DND-41 (cell line): ENCODE data around the gene POGLUT3.

ENCODE experiments used
- ATAC-seq: fragments of 200-7000 bp; cut with Tn5 transposase; 3 replicates; pipeline ENCODE4 v1.9.1; 2021; ENCODE audit warnings: low read depth; ENCODE audit not compliant: insufficient read depth
- DNase-seq: peaks from one replicate; pipeline ENCODE4 v3.0.0-alpha.2; 2020
- H2AFZ ChIP-seq: 2 replicates; pipeline ENCODE4 v1.6.0; 2012; ENCODE audit warnings: low read depth, low read length
- H3K27ac ChIP-seq: 2 replicates; pipeline ENCODE4 v1.5.1; 2012; ENCODE audit warnings: low read length, inconsistent platforms
- H3K27me3 ChIP-seq: fragments of 200-600 bp; sonication (generic); 2 replicates; pipeline ENCODE4 v1.6.0; 2012; ENCODE audit warnings: low read length, mild to moderate bottlenecking, inconsistent platforms; ENCODE audit not compliant: insufficient read depth, poor library complexity
- H3K36me3 ChIP-seq: 2 replicates; pipeline ENCODE4 v1.5.1; 2012; ENCODE audit warnings: low read length, inconsistent platforms; ENCODE audit not compliant: insufficient read depth
- H3K4me1 ChIP-seq: 2 replicates; pipeline ENCODE4 v1.5.1; 2012; ENCODE audit warnings: mild to moderate bottlenecking, low read length; ENCODE audit not compliant: insufficient read depth
- H3K4me2 ChIP-seq: 2 replicates; pipeline ENCODE4 v1.6.0; 2012; ENCODE audit warnings: mild to moderate bottlenecking, moderate library complexity, low read length, inconsistent platforms; ENCODE audit not compliant: insufficient read depth
- H3K4me3 ChIP-seq, 2 experiments: fragments of 200-600 bp in 1 of 2; shearing (Covaris generic) in 1 of 2; 2 replicates each; pipeline ENCODE4 v1.5.1; 2012 to 2016; ENCODE audit warnings: inconsistent platforms in 2 of 2, low read length in 2 of 2, mild to moderate bottlenecking in 2 of 2, low read depth in 1 of 2, moderate library complexity in 1 of 2
- H3K79me2 ChIP-seq: 2 replicates; pipeline ENCODE4 v1.6.0; 2012; ENCODE audit warnings: low read length, inconsistent platforms; ENCODE audit not compliant: insufficient read depth
- H3K9ac ChIP-seq: 2 replicates; pipeline ENCODE4 v1.6.0; 2012; ENCODE audit warnings: low read depth, mild to moderate bottlenecking, inconsistent platforms, low read length, moderate library complexity
- H3K9me3 ChIP-seq: 2 replicates; pipeline ENCODE4 v1.5.1; 2012; ENCODE audit warnings: low read length, moderate library complexity, mild to moderate bottlenecking, inconsistent platforms; ENCODE audit not compliant: insufficient read depth, severe bottlenecking
- H4K20me1 ChIP-seq: 2 replicates; pipeline ENCODE4 v1.6.0; 2012; ENCODE audit warnings: low read length; ENCODE audit not compliant: insufficient read depth
- CTCF ChIP-seq: IDR thresholded peaks from 2 replicates; pipeline ENCODE4 v1.5.1; 2012; ENCODE audit warnings: borderline replicate concordance, low read length, moderate library complexity, mild to moderate bottlenecking; ENCODE audit not compliant: poor library complexity, severe bottlenecking; ENCODE audit errors: extremely low read depth
- EZH2 ChIP-seq: IDR thresholded peaks from 3 replicates; pipeline ENCODE4 v1.6.1; 2012; ENCODE audit warnings: borderline replicate concordance, low read depth, mild to moderate bottlenecking, moderate library complexity, low read length, inconsistent platforms; ENCODE audit not compliant: severe bottlenecking

Gene POGLUT3

GRCh38 chr11:108535384-108535955 lies 37.3 kb upstream of the POGLUT3 start:
- Histone ChIP-seq H3K4me2 (no peak overlapping the region), H2AFZ (no peak overlapping the region), H4K20me1 (no peaks in the 10 kb centered on the region), H3K36me3 (no peaks in the 10 kb centered on the region), H3K9me3 (no peaks in the 10 kb centered on the region), H3K27ac (no peak overlapping the region), H3K4me3 (no peak overlapping the region), H3K79me2 (no peaks in the 10 kb centered on the region), H3K4me1 (no peaks in the 10 kb centered on the region), H3K9ac (no peak overlapping the region), H3K27me3 (peaks cover 6% of the 10 kb centered on the region)
- no peak for ATAC-seq
- no peak for DNase-seq
- TF ChIP-seq EZH2: no peak
- TF ChIP-seq CTCF: no peak

- Histone ChIP-seq H3K4me2 (no peak overlapping the region), H3K79me2 (no peaks in the 10 kb centered on the region), H3K4me1 (no peaks in the 10 kb centered on the region), H2AFZ (no peak overlapping the region), H3K27ac (no peak overlapping the region), H3K9me3 (no peaks in the 10 kb centered on the region), H4K20me1 (no peaks in the 10 kb centered on the region), H3K36me3 (no peaks in the 10 kb centered on the region), H3K9ac (no peak overlapping the region), H3K4me3 (no peak overlapping the region), H3K27me3 (peaks cover 6% of the 10 kb centered on the region)
- ATAC-seq: no peak
- TF ChIP-seq CTCF (no peak), EZH2 (no peak)
- no peak for DNase-seq
Observed at GRCh38 chr11:108534274-108534882, 36.2 kb upstream of the POGLUT3 start.

GRCh38 chr11:108530426-108530825 lies 32.2 kb upstream of the POGLUT3 start:
- Histone ChIP-seq H3K79me2 (no peaks in the 10 kb centered on the region), H3K4me3 (no peak overlapping the region), H3K9ac (no peak overlapping the region), H3K4me2 (no peak overlapping the region), H3K27me3 (no peaks in the 10 kb centered on the region), H2AFZ (no peak overlapping the region), H3K36me3 (no peaks in the 10 kb centered on the region), H3K27ac (no peak overlapping the region), H3K9me3 (no peaks in the 10 kb centered on the region), H4K20me1 (no peaks in the 10 kb centered on the region), H3K4me1 (no peaks in the 10 kb centered on the region)
- TF ChIP-seq CTCF (no peak), EZH2 (no peak)
- no peak for DNase-seq
- no peak for ATAC-seq
